Anterior cingulate cortex (tissue), 58 donors: Measurements from ENCODE around the gene VAMP1.
A peak's percentile ranks its signal among the peaks of the same experiment; 100 is the strongest.

Experiments
- DNase-seq, 58 donors: peaks; one replicate each; lab custom pipeline; 2025; lab: John Stamatoyannopoulos, UW

The VAMP1 gene

DNA sequence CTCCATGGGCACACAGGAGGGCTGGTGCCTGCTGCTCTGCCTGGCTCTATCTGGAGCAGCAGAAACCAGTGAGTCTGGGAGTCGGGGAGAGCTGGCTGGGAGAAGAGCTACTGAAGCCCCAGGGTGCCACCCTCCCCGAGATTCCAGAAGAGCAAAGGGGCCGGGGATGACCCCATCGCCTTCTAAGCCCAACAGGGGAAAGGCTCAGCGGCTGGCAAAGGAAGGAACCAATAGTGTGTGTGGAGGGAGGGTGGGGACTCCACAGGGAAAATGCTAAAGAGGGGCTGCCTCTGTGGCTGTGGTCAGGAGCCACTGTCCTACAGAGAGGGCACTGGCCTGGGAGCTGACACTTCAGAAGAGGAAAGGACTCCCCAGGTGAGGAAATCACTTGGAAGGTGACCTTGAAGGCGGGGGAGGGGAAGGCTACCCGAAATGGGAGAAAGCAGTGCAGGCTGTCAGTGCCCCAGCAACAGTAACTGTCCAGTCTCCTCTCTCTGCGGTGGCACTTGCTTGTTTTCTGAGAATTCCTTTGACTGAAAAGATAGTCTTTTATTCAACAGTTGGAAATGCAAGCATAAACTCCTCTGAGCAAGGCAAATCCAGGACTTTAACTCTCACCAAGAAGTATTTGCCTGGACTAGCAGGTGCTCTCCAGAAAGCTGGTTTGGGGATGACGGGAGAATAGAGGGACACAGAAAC is 18.1 kb downstream of the VAMP1 start:
- peak in 29 of 58 donors; percentile 16 to 76 (median 55) for DNase-seq

DNA sequence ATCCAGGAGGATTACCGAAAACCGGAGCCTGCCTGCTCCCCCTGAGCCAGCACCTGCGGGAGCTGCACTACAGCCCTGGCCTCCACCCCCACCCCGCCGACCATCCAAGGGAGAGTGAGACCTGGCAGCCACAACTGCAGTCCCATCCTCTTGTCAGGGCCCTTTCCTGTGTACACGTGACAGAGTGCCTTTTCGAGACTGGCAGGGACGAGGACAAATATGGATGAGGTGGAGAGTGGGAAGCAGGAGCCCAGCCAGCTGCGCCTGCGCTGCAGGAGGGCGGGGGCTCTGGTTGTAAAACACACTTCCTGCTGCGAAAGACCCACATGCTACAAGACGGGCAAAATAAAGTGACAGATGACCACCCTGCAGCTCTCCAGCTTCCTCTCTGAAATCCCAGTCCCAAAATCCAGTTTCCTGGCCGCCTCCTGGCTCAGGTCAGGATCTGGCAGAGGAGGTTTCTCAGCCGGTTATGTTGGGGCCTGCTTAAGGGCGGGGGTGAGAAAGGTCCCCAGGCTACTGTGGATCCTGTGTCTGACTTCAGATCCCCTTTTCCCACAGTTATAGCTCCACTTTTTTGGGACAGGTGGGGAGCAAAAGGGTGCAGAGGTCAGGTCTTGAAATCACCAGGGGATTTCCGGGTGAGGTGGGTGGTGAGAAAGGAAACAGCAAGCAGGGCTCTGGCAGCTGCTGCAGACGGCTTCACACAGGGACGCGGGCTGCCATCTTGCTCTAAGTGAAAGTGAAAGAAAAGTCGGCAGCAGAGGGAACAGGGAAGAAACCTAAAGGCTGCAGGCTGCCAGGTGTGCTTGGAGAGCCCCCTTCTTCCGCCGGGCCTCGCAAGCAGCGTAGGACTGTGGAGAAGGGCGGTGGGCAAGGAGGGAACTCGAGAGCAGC is 18.9 kb downstream of the VAMP1 start, which contains the start of gene TAPBPL:
Gene TAPBPL (plus strand): TSS at position 695 of the 897 bp plus-strand sequence. CDS start 207 bp downstream, outside the sequence.
- peak; percentile 59 to 92 (median 86) for DNase-seq

DNA sequence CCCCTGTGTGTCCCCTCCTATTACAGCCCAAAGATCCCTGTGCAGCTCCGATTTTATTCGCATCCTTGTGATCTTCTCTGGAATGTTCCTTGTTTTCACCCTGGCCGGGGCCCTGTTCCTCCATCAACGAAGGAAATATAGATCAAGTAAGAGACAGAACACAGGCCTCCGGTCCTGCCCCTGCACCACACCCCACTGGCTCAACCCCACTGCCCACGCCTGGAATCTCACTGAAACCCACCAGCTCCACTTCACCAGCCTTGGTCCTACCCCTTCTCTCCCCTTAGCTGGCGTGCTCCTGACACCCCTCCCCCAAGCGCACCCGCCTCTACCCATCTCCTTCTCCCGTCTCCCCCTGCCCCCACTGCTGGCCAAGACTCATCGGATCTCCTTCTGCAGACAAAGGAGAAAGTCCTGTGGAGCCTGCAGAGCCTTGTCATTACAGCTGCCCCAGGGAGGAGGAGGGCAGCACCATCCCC is 19.6 kb downstream of the VAMP1 start:
- DNase-seq, result peak in 17 of 58 donors; percentile 30 to 85 (median 66)

DNA sequence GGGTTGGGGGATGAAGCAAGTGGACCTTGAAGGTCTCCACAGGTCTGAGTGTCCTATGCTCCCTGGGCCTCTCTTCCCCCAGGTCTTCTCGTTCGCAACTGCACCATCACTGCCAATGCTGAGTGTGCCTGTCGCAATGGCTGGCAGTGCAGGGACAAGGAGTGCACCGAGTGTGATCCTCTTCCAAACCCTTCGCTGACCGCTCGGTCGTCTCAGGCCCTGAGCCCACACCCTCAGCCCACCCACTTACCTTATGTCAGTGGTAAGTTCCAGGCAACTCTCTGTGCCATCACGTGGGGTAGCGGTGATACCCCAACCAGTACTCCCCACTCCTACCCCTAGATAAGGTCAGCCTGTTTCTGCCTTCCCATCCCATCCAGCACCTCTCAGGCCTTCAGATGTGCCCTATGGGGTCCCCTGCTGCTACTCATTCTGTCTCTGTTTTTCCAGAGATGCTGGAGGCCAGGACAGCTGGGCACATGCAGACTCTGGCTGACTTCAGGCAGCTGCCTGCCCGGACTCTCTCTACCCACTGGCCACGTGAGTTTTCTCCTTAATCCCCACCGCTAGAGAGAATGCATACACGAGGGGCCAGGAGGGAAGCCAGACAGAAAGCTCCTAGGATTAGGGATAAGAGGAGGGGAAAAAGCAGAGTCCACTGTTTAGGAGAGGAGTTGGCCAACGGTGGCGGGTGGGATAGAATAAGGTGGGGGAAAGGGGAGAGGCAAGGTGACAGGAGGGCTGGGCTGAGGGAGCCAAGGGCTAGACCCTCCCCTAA is 20.2 kb downstream of the VAMP1 start:
- peak in 2 of 58 donors; percentile 6 to 41 for DNase-seq

DNA sequence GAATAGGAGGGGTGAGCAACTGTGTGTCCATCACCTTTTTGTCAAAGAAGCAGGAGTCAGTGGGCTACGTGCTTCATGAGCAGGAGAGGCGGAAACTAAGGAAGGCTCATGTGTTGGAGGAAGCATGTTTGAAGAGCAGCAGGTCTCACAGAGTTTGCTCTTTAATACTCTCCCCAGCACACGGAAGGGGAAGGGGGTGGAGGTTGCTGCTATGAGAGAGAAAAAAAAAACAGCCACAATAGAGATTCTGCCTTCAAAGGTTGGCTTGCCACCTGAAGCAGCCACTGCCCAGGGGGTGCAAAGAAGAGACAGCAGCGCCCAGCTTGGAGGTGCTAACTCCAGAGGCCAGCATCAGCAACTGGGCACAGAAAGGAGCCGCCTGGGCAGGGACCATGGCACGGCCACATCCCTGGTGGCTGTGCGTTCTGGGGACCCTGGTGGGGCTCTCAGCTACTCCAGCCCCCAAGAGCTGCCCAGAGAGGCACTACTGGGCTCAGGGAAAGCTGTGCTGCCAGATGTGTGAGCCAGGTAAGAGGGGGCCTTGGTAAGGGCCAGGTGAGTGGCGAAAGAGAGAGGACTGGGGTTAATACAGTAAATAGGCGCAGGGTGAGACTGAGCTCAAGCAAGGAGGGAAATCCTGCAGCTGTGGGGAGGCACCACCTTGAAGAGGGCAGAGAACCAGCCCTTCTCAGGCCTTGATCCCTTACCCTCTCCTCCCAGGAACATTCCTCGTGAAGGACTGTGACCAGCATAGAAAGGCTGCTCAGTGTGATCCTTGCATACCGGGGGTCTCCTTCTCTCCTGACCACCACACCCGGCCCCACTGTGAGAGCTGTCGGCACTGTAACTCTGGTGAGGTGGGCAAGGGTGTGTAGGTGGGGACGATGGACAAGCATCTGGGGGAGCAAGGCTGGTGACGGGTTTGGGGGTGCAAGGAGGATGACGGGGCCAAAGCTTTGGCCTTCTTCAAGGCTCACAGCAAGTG is 25.5 kb downstream of the VAMP1 start, which contains the start of gene CD27:
Gene CD27 (plus strand): TSS at position 252 of the 985 bp plus-strand sequence. CDS start 141 bp downstream, at position 393.
- no peak for DNase-seq

DNA sequence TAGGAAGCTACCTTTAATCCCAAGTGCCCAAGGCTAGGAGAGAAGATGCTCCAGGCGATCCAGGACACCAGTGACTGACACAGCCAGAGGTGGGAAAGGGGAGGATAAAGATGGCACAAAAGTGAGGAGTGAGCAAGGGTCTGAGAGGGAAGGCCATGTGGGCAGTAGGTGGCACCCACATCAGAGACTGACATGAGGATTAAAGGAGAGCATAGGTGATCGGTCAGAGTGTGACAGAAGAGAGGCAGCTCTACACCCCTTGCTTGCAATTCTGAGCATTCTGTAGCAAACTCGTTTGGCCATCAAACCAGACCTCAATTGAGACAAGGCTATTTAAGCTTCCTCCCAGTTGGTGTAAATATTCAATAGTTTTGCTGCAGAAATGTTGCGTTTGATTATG is 26.4 kb downstream of the VAMP1 start:
- DNase-seq, result no peak

DNA sequence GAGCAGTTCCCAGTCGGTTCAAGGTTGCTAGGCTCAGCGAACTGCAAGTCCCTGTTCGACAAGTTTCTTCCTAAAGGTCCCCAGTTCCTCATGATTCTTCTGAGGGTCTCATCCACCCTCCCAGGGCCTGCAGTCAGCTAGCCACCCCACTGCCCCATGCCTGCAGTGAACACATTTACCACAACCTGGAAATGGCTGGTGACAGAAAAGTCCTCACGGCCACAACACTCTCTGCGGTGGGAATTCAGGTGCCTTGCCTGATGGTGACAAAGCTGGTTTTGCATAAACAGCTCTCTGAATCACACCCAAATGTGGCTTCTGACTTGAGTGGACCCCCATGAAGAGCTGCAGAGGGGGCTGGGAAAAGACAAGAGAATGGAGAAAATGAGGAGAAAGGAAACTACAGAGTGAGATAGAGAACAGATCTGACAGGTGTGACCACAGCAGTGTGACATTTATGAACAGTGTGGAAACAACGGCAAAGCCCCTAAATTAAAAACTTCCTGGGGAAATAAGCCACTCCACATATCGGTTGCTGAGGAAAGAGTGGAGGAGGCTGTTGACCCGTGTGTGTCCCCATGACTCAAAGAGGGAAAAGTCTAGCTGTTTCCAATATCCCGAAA is 27.0 kb downstream of the VAMP1 start:
- no peak for DNase-seq

DNA sequence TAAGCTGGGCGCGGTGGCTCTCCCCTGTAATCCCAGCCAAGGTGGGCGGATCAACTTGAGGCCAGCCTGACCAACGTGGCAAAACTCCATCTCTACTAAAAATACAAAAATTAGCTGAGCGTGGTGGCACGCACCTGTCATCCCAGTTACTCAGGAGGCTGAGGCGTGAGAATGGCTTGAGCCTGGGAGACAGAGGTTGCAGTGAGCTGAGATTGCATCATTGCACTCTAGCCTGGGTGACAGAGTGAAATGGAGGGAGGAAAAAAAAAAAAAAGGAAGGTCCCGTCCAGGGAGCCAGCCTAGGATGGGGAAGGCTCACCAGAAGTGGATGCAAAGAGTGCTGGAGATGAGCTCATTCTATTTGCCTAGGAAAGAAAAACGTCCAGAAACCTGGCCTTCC is 27.6 kb downstream of the VAMP1 start:
- DNase-seq, result no peak

DNA sequence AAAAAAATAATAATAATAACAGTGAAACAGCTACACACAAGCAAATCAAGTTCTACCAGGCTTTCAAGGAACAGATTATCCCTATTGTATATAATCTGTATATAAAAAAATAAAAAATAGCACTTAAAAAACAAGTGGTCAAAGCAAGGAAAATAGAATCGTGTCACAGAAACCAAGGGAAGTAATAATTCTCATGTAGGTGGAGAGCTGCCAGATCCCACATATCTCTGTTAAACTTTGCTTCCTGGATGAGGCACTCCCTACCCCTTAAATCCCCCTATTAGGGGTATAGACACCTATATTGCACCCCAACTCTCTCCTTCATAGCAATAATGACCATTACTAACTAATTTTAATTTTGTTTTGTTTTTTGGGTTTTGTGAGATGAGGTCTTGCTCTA is 30.1 kb downstream of the VAMP1 start:
- DNase-seq, result no peak

DNA sequence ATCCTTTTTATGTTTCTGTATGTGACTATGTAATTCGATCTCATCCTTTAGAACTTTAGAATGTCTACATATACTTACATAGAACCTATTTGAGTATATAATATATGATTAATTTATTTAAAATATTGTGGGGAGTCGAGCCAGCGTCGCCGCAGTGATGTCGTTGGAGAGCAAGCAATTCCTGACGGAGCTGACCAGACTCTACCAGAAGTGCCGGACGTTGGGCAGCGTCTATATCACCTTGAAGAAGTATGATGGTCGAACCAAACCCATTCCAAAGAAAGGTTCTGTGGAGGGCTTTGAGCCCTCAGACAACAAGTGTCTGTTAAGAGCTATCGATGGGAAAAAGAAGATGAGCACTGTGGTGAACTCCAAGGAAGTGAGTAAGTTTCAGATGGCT is 32.1 kb downstream of the VAMP1 start:
- DNase-seq, result no peak

DNA sequence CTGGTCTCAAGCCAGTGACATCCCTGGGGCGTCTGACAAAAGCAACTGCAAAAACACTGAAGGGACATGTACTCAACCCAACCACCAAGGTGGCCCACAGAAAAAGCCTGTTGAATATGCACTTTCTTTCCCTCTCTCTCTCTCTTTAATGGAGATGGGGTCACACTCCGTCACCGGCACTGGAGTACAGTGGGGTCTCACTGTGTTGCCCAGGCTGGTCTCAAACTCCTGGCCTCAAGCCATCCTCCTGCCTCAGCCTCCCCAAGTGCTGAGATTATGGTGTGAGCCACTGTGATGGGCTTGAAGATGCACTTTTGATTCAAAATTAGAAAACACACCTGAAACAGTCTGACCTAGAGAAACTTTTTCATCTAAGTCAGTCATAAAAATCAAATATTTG is 32.9 kb downstream of the VAMP1 start:
- no peak for DNase-seq

DNA sequence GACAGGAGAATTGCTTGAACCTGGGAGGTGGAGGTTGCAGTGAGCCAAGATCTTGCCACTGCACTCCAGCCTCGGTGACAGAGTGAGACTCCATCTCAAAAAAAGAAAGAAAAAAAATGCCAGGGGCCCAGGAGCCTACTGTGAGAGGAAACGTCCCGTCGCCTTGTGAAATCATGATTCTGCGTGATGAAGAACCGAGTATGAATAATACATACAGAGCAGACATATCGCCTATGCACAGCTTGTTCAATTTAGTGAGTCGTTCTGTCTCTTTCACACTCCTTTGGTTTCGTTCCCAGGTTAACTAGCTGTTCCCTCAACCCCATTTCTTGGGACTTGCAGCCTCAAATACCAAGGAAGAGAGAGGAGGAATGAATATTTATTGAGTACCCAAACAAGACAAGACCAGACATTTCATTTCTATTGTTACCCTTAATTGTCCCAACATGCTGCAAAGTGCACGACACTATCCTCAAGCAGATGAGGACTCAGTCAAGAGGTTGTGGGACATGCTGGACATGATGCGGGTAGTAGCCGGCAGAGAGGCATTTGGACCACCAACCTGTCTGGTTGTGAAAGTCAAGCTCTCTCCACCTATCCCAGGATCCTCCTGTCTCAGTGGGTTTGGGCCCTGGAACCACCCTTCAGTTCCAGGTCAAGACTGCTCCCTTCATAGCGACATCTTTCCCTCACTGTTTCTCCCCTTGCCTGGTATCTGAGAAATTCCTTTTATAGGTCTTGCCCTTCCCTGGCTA is 34.3 kb downstream of the VAMP1 start:
- no peak for DNase-seq

DNA sequence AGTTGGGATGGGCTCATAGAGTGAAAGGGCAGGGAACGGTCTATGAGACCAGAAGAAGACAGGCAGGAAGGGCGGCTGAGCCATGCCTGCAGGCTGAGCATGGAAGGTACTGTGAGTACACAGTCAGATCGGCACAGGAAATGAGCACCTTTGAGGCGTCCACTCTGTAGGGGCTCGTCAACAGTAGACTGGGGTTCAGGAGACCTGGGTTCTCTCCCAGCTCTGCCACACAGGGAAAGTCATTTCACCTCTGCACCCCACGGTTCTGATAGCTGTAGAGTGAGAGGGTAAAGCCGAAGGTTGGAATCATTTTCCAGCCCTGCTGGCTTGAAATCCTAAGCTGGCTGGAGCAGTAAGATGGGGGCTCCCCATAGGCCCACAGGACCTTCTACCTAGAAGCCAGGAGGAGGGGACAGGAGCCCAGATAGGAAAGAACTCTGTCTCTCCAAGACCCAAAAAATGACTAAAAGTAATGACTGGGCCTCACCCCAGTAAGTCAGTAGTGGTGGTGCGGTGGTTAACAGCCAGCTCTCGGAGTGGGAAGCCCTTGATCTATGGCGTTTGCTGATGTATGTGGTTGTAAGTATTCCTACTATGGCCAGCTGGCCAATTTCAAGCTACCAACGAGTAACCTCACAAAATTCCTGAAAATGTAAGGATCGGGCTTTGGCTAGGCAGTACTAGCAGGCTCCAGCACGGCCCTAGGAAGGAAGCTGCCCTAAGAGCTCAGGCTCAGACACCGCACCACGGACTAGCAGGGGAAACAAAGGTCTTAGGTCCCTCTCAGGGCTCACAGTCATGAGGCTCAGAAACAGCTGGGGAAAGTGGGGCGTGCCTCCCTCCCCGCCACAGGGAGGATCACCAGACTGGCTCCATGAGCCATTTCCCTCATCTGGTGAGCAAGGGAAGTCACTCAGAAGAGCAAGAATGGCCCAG is 36.0 kb downstream of the VAMP1 start:
- no peak for DNase-seq

DNA sequence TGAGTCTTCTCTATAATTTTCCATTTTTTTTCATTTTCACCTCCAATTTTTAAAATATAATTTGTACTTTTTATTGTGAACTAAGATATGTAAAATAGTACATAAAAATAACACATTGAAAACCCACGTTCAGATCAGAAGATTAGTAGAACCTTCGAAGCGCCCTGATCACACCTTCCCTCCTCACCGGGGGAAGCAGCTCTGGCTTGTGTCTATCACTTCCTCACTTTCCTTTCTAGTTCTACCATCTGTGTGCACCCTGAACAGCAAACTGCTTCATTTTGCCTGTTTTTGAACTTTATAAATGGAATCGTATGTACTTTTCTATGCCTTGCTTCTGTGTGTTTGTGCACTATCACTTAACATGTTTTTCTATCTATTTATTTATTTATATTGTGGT is 37.5 kb downstream of the VAMP1 start:
- no peak for DNase-seq

DNA sequence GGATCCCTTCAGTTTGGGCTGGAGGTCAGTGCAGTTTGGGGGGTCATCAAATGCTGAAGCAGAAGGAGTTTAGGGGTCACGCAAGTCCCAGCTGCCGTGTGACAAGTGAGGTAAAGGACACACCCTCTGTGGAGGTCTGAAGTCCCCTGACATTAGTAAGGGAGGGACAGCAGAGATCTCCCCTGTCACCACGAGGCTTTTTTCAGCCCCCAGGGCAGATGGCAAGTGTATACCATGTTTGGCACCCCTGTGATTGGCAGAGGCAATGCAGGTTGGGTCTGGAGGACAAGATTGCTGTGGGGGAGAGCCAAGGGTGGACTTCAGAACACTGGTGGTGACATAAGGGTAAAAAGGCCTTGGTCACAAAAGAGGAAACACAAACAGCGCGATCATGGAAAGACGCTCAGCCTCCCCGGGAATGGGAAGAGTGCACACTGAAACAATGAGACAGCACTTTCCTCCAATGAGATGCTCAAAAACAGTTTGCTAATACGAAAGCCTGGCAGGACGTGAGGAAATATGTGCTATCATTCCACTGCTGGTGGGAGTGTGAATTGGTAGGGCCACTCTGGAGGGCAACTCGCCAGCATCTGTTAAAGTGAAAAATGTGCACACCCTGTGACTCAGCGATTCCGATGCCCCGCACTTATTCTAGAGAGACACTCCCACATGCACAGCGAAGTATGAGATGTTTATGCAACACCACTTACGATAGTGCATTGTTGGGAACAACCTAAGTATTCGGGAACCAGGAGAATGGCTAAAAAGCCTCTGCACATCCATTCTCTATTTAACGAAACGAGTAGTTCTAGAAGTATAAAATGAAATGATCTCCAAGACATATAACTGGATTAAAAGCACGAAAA is 40.1 kb downstream of the VAMP1 start:
- peak in 35 of 58 donors; percentile 8 to 79 (median 26) for DNase-seq

DNA sequence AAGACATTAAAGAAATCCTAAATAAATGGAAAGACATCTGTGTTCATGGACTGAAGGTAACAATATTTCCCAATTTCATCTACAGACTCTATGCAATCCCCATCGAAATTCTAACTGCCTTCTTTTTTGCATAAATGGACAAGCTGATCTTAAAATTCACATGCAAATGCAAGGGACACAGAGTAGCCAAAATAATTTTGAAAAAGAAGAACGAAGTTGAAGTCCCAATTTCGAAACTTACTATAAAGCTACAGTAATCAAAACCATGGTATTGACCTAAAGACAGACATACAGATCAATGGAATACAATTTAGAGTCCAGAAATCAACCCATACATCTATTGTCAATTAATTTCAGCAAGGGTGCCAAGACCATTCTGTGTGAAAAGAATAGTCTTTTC is 42.2 kb downstream of the VAMP1 start:
- no peak for DNase-seq
